GM18520 (cell line): ENCODE data around the gene TM9SF3.

ENCODE experiments used
- ATAC-seq: cut with Tn5 transposase; IDR thresholded peaks from one replicate; pipeline ENCODE4 v1.9.1; 2021; ENCODE audit not compliant: unreplicated experiment

TM9SF3 gene

GRCh38 chr10:96482815-96483588 lies 103.8 kb downstream of the TM9SF3 start:
- no peak for ATAC-seq

- ATAC-seq = no peak
Observed at GRCh38 chr10:96478355-96478754, 108.5 kb downstream of the TM9SF3 start.

- ATAC-seq = no peak
Observed at GRCh38 chr10:96473866-96474265, 112.9 kb downstream of the TM9SF3 start.

- no peak for ATAC-seq
Observed at GRCh38 chr10:96470116-96470743, 116.6 kb downstream of the TM9SF3 start.

GRCh38 chr10:96468845-96469244 lies 118.0 kb downstream of the TM9SF3 start:
- no peak for ATAC-seq
